Ammon's horn (tissue), 1 donor: ENCODE data around the gene ATAD3B.
"Not testable (repeated sequence)": the region's sequence is repeated elsewhere in the genome, so short reads cannot be mapped to it uniquely, and the experiment has no call there.

Source experiments
- DNase-seq: peaks from one replicate; pipeline ENCODE4 v3.0.0-alpha.2; 2016; ENCODE audit warnings: low spot score

The ATAD3B gene

GRCh38 chr1:1432951-1433803, 38.4 kb upstream of the ATAD3B start:
- peak; percentile 88 for DNase-seq

- DNase-seq, result no peak
Observed at GRCh38 chr1:1433804-1434130, 37.8 kb upstream of the ATAD3B start.

- peak; percentile 80 for DNase-seq
Observed at GRCh38 chr1:1434131-1434823, 37.3 kb upstream of the ATAD3B start.

GRCh38 chr1:1434824-1435105, 36.8 kb upstream of the ATAD3B start:
- DNase-seq, result no peak

- peak; percentile 83 for DNase-seq
Observed at GRCh38 chr1:1435106-1435903, 36.3 kb upstream of the ATAD3B start, which contains the start of gene VWA1. TSS of gene VWA1 (plus strand) at chr1:1435690. CDS start at chr1:1435749, 59 bp downstream.

- DNase-seq, result no peak
Observed at GRCh38 chr1:1435911-1436629, 35.5 kb upstream of the ATAD3B start.

GRCh38 chr1:1436630-1437032, 34.9 kb upstream of the ATAD3B start:
- DNase-seq, result no peak

- no peak for DNase-seq
Observed at GRCh38 chr1:1437033-1437903, 34.3 kb upstream of the ATAD3B start.

- DNase-seq, result no peak
Observed at GRCh38 chr1:1437904-1438376, 33.6 kb upstream of the ATAD3B start.

GRCh38 chr1:1438531-1439381, 32.8 kb upstream of the ATAD3B start:
- DNase-seq, result no peak

- DNase-seq, result no peak
Observed at GRCh38 chr1:1439546-1440261, 31.9 kb upstream of the ATAD3B start.

GRCh38 chr1:1440262-1441001, 31.1 kb upstream of the ATAD3B start:
- DNase-seq, result no peak

- no peak for DNase-seq
Observed at GRCh38 chr1:1441002-1441888, 30.3 kb upstream of the ATAD3B start.

GRCh38 chr1:1442069-1442770, 29.3 kb upstream of the ATAD3B start:
- no peak for DNase-seq

GRCh38 chr1:1446631-1447030, 24.9 kb upstream of the ATAD3B start:
- DNase-seq, result not testable (repeated sequence)

- DNase-seq, result no peak
Observed at GRCh38 chr1:1449099-1449739, 22.3 kb upstream of the ATAD3B start, which contains the start of gene ATAD3C. TSS of gene ATAD3C (plus strand) at chr1:1449689. CDS start at chr1:1450684, 995 bp downstream.
